Upper lobe of left lung (tissue), 6 donors: ENCODE measurements around the gene C6orf47. TPM values are rescaled to one million over a fixed set of nuclear protein-coding genes. Genes with fewer than 3 reads are reported as not detected.

Experiments used
- ATAC-seq, 2 donors: fragments of 200-7000 bp; cut with Tn5 transposase; one replicate each; pipeline ENCODE4 v1.9.1; 2022; ENCODE audit warnings: mild to moderate bottlenecking in 2 of 2, moderate library complexity in 2 of 2; ENCODE audit not compliant: low FRiP score in 2 of 2
- DNase-seq, 2 donors: peaks; one replicate each; pipeline ENCODE4 v3.0.0-alpha.2; 2019 to 2020
- H3K27ac ChIP-seq, 4 donors: fragments of 200-600 bp; sonication (generic); one replicate each; pipeline ENCODE4 v1.5.1; 2016 to 2019
- H3K27me3 ChIP-seq, 4 donors: fragments of 200-600 bp; sonication (generic); one replicate each; pipeline ENCODE4 v1.5.1; 2017 to 2019
- H3K36me3 ChIP-seq, 4 donors: fragments of 200-600 bp; sonication (generic); one replicate each; pipeline ENCODE4 v1.5.1; 2016 to 2019
- H3K4me1 ChIP-seq, 4 donors: fragments of 200-600 bp; sonication (generic); one replicate each; pipeline ENCODE4 v1.5.1; 2018 to 2019
- H3K4me3 ChIP-seq, 4 donors: fragments of 200-600 bp; sonication (generic); one replicate each; pipeline ENCODE4 v1.5.1; 2017 to 2019; ENCODE audit warnings: mild to moderate bottlenecking in 2 of 4, moderate library complexity in 1 of 4
- H3K9me3 ChIP-seq, 4 donors: fragments of 200-600 bp; sonication (generic); one replicate each; pipeline ENCODE4 v1.5.1; 2018 to 2019
- EP300 ChIP-seq, 4 donors: sonication (generic); formaldehyde crosslinking; IDR thresholded peaks; one replicate each; pipeline ENCODE4 v1.5.1; 2017; ENCODE audit warnings: antibody characterized with exemption in 4 of 4, control low read depth in 2 of 4
- POLR2A ChIP-seq, 4 donors: fragments of 450-650 bp; IDR thresholded peaks; one replicate each; pipeline ENCODE4 v1.5.1; 2016 to 2017; ENCODE audit warnings: antibody characterized with exemption in 4 of 4, mild to moderate bottlenecking in 2 of 4
- POLR2AphosphoS5 ChIP-seq, 2 donors: sonication (generic); formaldehyde crosslinking; IDR thresholded peaks; one replicate each; pipeline ENCODE4 v1.5.1; 2017; ENCODE audit warnings: antibody characterized with exemption in 2 of 2
- WGBS, 2 donors: methylation state at CpG; one replicate each; pipeline ENCODE4 v1.1.5; 2017 to 2018; 5-methylcytosine and 5-hydroxymethylcytosine counted together
- total RNA-seq, 6 donors: library from RNA; depleted of rRNA in 4 of 6; stranded (reverse); fragments of >200 nt in 4 of 6; gene quantifications; one replicate each; pipeline versions ENCODE4 v1.1.0 to v1.2.1, GENCODE V29; 2016 to 2021
- TF ChIP-seq, protein P1 (sequence below), 6 experiments: fragments of 450-650 bp in 4 of 6; fragments of 200-600 bp in 2 of 6; sonication (generic) in 2 of 6; IDR thresholded peaks; one replicate each; pipeline ENCODE4 v1.5.1; 2016 to 2019; ENCODE audit warnings: antibody characterized with exemption in 6 of 6
- donor health status: DM: no; HTN: no; CAD: no; lungs with moderate emphysema.
- donor health status: DM: no; HTN: yes; CAD: no; lungs with severe emphysema.

The C6orf47 gene
- total RNA-seq, 6 donors from 2014 or later = 25.0 to 30.1 (median 28.4) TPM

DNA sequence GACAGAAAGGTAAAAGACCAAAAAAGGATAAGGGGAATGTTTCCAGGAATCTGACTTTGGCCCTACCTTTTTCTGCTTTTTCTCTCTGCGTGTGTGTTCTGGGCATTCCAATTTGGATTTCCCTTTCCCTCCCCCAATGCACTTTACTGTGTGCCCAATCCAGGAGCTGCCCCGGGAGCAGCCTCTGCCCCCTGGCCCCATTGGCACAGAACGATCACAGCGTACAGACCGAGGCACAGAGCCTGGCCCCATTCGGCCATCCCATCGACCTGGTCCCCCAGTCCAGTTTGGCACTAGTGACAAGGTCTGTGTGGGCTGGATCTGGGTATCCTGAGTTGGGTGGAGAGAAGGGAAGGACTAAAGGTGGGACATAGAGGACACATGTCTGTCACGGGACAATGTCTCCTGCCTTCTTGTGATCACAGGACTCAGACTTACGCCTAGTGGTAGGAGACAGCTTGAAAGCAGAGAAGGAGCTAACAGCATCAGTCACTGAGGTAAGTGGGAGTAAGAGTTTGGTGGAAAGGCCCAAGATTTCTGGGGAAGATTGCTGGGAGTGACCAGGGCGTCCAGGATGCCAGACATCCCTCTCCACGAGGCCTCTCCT is 25.5 kb downstream of the C6orf47 start:
- Histone ChIP-seq H3K36me3 (peaks cover 57 to 100% (median 95%) of the 10 kb centered on the region in 4 donors), H3K9me3 (no peaks in the 10 kb centered on the region), H3K4me3 (no peak overlapping the region), H3K4me1 (no peaks in the 10 kb centered on the region), H3K27me3 (no peaks in the 10 kb centered on the region), H3K27ac (no peak overlapping the region)
- no peak for ATAC-seq
- no peak for DNase-seq
- WGBS, 2 donors = 87% methylated on average over 10 to 11 of the region's 11 CpGs
- no peak for TF ChIP-seq POLR2A (IDR thresholded peaks at IDR 0.05)

DNA sequence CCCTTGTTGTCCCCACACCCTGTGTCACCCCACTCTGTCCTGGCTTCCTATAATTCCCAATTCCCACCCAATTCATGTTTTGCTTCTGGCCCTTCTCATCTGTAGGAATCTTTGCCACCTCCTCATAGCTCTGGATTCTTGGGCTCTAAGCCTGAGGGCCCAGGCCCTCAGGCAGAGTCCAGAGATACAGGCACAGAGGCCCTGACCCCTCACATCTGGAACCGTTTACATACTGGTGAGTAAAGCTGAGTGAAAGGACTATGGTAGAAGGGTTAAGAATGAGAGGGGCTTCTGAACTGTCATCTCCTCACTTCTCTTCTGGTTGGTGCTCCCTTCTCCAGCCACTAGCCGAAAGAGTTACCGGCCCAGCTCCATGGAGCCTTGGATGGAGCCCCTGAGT is 26.4 kb downstream of the C6orf47 start:
- DNase-seq (no peak), ATAC-seq (no peak)
- TF ChIP-seq, protein P1, sequence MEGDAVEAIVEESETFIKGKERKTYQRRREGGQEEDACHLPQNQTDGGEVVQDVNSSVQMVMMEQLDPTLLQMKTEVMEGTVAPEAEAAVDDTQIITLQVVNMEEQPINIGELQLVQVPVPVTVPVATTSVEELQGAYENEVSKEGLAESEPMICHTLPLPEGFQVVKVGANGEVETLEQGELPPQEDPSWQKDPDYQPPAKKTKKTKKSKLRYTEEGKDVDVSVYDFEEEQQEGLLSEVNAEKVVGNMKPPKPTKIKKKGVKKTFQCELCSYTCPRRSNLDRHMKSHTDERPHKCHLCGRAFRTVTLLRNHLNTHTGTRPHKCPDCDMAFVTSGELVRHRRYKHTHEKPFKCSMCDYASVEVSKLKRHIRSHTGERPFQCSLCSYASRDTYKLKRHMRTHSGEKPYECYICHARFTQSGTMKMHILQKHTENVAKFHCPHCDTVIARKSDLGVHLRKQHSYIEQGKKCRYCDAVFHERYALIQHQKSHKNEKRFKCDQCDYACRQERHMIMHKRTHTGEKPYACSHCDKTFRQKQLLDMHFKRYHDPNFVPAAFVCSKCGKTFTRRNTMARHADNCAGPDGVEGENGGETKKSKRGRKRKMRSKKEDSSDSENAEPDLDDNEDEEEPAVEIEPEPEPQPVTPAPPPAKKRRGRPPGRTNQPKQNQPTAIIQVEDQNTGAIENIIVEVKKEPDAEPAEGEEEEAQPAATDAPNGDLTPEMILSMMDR (IDR thresholded peaks at IDR 0.05) = no peak
- TF ChIP-seq EP300 (IDR thresholded peaks at IDR 0.05) (no peak), POLR2AphosphoS5 (IDR thresholded peaks at IDR 0.05) (no peak), POLR2A (IDR thresholded peaks at IDR 0.05) (no peak)
- Histone ChIP-seq H3K4me1 (no peaks in the 10 kb centered on the region), H3K9me3 (no peaks in the 10 kb centered on the region), H3K4me3 (no peak overlapping the region), H3K27ac (no peak overlapping the region), H3K27me3 (no peaks in the 10 kb centered on the region), H3K36me3 (peaks cover 57 to 100% (median 95%) of the 10 kb centered on the region in 4 donors)
- WGBS, 2 donors = 78 to 95% methylated on average over 1 to 3 of the region's 3 CpGs

DNA sequence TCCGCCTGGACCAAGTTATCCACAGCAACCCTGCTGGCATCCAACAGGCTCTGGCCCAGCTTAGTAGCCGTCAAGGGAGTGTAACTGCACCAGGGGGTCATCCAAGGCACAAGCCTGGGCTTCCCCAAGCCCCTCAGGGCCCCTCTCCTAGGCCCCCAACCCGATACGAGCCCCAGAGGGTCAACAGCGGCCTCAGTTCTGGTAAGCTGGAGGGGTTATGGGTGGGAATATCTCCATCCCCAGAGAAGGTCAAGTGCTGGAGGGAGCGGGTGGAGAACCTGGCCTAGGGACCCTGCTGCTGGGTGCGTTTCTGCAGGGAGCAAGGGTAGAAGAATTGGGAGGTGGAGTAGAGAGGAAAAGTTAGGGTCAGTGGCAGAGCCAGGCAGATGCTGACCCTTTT is 27.1 kb downstream of the C6orf47 start:
- DNase-seq (no peak), ATAC-seq (no peak)
- H3K4me3 ChIP-seq = no peak overlapping the region
- WGBS, 2 donors = 97 to 98% methylated on average over 7 of the region's 7 CpGs
- no peaks in the 10 kb centered on the region for H3K4me1 ChIP-seq
- no peak overlapping the region for H3K27ac ChIP-seq
- no peaks in the 10 kb centered on the region for H3K27me3 ChIP-seq
- H3K36me3 ChIP-seq = peaks cover 56 to 100% (median 96%) of the 10 kb centered on the region in 4 donors
- H3K9me3 ChIP-seq = no peaks in the 10 kb centered on the region
- TF ChIP-seq EP300 (IDR thresholded peaks at IDR 0.05) (no peak), POLR2A (IDR thresholded peaks at IDR 0.05) (no peak), POLR2AphosphoS5 (IDR thresholded peaks at IDR 0.05) (no peak)

DNA sequence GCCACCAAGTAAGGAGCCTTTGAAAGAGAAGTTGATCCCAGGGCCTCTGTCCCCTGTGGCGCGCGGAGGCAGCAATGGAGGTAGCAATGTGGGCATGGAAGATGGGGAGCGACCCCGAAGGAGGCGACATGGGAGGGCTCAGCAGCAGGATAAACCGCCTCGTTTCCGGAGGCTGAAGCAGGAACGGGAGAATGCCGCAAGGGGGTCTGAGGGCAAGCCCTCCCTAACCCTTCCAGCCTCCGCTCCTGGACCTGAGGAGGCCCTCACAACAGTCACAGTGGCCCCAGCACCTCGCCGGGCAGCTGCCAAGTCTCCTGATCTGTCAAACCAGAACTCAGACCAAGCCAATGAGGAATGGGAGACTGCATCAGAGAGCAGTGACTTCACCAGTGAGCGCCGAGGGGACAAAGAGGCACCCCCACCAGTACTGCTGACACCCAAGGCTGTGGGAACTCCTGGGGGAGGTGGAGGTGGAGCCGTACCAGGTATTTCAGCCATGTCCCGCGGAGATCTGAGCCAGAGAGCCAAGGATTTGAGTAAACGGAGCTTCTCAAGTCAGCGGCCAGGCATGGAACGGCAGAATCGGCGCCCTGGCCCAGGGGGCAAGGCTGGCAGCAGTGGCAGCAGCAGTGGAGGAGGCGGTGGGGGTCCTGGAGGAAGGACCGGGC is 28.2 kb downstream of the C6orf47 start:
- no peaks in the 10 kb centered on the region for H3K9me3 ChIP-seq
- H3K4me3 ChIP-seq = no peak overlapping the region
- H3K27me3 ChIP-seq = no peaks in the 10 kb centered on the region
- peak in 1 of 2 donors; percentile 52 for DNase-seq
- 90 to 93% methylated on average over 24 to 26 of the region's 26 CpGs for WGBS, 2 donors
- no peaks in the 10 kb centered on the region for H3K4me1 ChIP-seq
- no peak for ATAC-seq
- peaks cover 65 to 100% (median 100%) of the 10 kb centered on the region in 4 donors for H3K36me3 ChIP-seq
- H3K27ac ChIP-seq = no peak overlapping the region
- TF ChIP-seq POLR2AphosphoS5 (IDR thresholded peaks at IDR 0.05) (no peak), POLR2A (IDR thresholded peaks at IDR 0.05) (no peak), EP300 (IDR thresholded peaks at IDR 0.05) (no peak)
- TF ChIP-seq, protein P1 (IDR thresholded peaks at IDR 0.05) = no peak

DNA sequence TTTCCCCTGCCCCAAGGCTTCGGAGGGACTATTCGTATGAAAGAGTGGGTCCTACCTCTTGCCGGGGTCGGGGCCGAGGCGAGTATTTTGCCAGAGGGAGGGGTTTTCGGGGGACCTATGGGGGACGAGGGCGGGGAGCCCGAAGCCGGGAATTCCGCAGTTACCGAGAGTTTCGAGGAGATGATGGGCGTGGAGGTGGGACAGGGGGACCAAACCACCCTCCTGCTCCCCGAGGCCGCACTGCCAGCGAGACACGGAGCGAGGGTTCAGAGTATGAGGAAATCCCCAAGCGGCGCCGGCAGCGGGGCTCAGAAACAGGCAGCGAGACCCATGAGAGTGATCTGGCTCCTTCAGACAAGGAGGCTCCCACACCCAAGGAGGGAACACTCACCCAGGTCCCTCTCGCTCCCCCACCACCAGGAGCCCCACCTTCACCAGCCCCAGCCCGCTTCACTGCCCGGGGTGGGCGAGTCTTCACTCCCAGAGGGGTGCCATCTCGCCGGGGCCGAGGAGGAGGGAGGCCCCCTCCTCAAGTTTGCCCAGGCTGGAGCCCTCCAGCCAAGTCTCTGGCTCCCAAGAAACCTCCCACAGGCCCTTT is 28.8 kb downstream of the C6orf47 start:
- 88 to 96% methylated on average over 24 to 28 of the region's 32 CpGs for WGBS, 2 donors
- Histone ChIP-seq H3K4me1 (no peaks in the 10 kb centered on the region), H3K4me3 (no peak overlapping the region), H3K27me3 (no peaks in the 10 kb centered on the region), H3K36me3 (peaks cover 65 to 100% (median 100%) of the 10 kb centered on the region in 4 donors), H3K9me3 (no peaks in the 10 kb centered on the region), H3K27ac (no peak overlapping the region)
- TF ChIP-seq POLR2A (IDR thresholded peaks at IDR 0.05) (no peak), POLR2AphosphoS5 (IDR thresholded peaks at IDR 0.05) (no peak), EP300 (IDR thresholded peaks at IDR 0.05) (no peak)
- TF ChIP-seq, protein P1 (IDR thresholded peaks at IDR 0.05) = no peak
- DNase-seq = peak in 1 of 2 donors; percentile 79
- ATAC-seq = no peak
